PFSK-1 (cell line): ENCODE data around the gene RIMOC1.

Experiments used
- POLR2AphosphoS5 ChIP-seq: IDR thresholded peaks from 2 replicates; pipeline ENCODE4 v1.6.1; 2012; ENCODE audit warnings: low read depth, mild to moderate bottlenecking, control low read depth, low read length, moderate library complexity
- REST ChIP-seq, 2 experiments: IDR thresholded peaks; 2 replicates each; pipeline versions ENCODE4 v1.6.1 to v1.8.0; 2011 to 2012; ENCODE audit warnings: low read depth in 2 of 2, low read length in 2 of 2, control low read depth in 1 of 2, inconsistent platforms in 1 of 2, mild to moderate bottlenecking in 1 of 2, moderate library complexity in 1 of 2; ENCODE audit not compliant: insufficient read depth in 1 of 2
- SIN3A ChIP-seq: IDR thresholded peaks from 2 replicates; pipeline ENCODE4 v1.6.1; 2012; ENCODE audit warnings: mild to moderate bottlenecking, low read length, moderate library complexity, borderline replicate concordance; ENCODE audit not compliant: insufficient read depth
- TAF1 ChIP-seq: IDR thresholded peaks from 2 replicates; pipeline ENCODE4 v1.6.1; 2012; ENCODE audit warnings: low read length, control low read depth, borderline replicate concordance; ENCODE audit not compliant: insufficient read depth

GRCh38 chr5:41927604-41928003, 23.5 kb downstream of the RIMOC1 start:
- TF ChIP-seq POLR2AphosphoS5 (no peak), TAF1 (no peak), REST (IDR thresholded peaks at IDR 0.05; ENCODE audit: insufficient read depth in 1 of 2, low read depth in 2 of 2, low read length in 2 of 2) (no peak), SIN3A (no peak)
